ENCODE measurements around the gene CCN2.

Gene CCN2

GRCh38 chr6:131936156-131936555, 15.0 kb downstream of the CCN2 start:
- 90% methylated on average over 3 of the region's 4 CpGs for WGBS
- no peaks in the 10 kb centered on the region for H3K36me3 ChIP-seq (ENCODE audit: insufficient read depth, low read length)
- no peaks in the 10 kb centered on the region for H3K27me3 ChIP-seq (ENCODE audit: insufficient read depth, low read length)
- H3K27ac ChIP-seq (ENCODE audit: low read depth, low read length): no peak overlapping the region
- H3K9ac ChIP-seq (ENCODE audit: low read depth, low read length): no peak overlapping the region
- H3K9me3 ChIP-seq (ENCODE audit: insufficient read depth, low read depth, low read length): no peaks in the 10 kb centered on the region
- H3K4me1 ChIP-seq (ENCODE audit: insufficient read depth, low read length): peaks cover 17% of the 10 kb centered on the region
- no peak overlapping the region for H3K4me3 ChIP-seq (ENCODE audit: low read length)

GRCh38 chr6:131931063-131931750, 20.0 kb downstream of the CCN2 start:
- H3K27me3 ChIP-seq (ENCODE audit: insufficient read depth, low read length): no peaks in the 10 kb centered on the region
- no peaks in the 10 kb centered on the region for H3K9me3 ChIP-seq (ENCODE audit: insufficient read depth, low read depth, low read length)
- H3K27ac ChIP-seq (ENCODE audit: low read depth, low read length): no peak overlapping the region
- WGBS: 95% methylated on average over 2 of the region's 2 CpGs
- no peak overlapping the region for H3K4me3 ChIP-seq (ENCODE audit: low read length)
- H3K9ac ChIP-seq (ENCODE audit: low read depth, low read length): no peak overlapping the region
- H3K36me3 ChIP-seq (ENCODE audit: insufficient read depth, low read length): no peaks in the 10 kb centered on the region; the same call in 1 of the 2 replicates
- no peaks in the 10 kb centered on the region for H3K4me1 ChIP-seq (ENCODE audit: insufficient read depth, low read length)

- Histone ChIP-seq H3K27me3 (ENCODE audit: insufficient read depth, low read length) (no peaks in the 10 kb centered on the region), H3K9me3 (ENCODE audit: insufficient read depth, low read depth, low read length) (no peaks in the 10 kb centered on the region), H3K4me1 (ENCODE audit: insufficient read depth, low read length) (no peaks in the 10 kb centered on the region), H3K9ac (ENCODE audit: low read depth, low read length) (no peak overlapping the region), H3K27ac (ENCODE audit: low read depth, low read length) (no peak overlapping the region), H3K36me3 (ENCODE audit: insufficient read depth, low read length) (no peaks in the 10 kb centered on the region; the same call in 1 of the 2 replicates), H3K4me3 (ENCODE audit: low read length) (no peak overlapping the region)
- WGBS: 100% methylated on average over 1 of the region's 1 CpG
These were observed 21.2 kb downstream of the CCN2 start for GRCh38 chr6:131929976-131930375.

GRCh38 chr6:131929264-131929663, 21.9 kb downstream of the CCN2 start:
- WGBS: 92% methylated on average over 2 of the region's 2 CpGs
- H3K4me3 ChIP-seq (ENCODE audit: low read length): no peak overlapping the region
- no peaks in the 10 kb centered on the region for H3K4me1 ChIP-seq (ENCODE audit: insufficient read depth, low read length)
- H3K9me3 ChIP-seq (ENCODE audit: insufficient read depth, low read depth, low read length): no peaks in the 10 kb centered on the region
- no peaks in the 10 kb centered on the region; the same call in 1 of the 2 replicates for H3K36me3 ChIP-seq (ENCODE audit: insufficient read depth, low read length)
- no peaks in the 10 kb centered on the region for H3K27me3 ChIP-seq (ENCODE audit: insufficient read depth, low read length)
- H3K27ac ChIP-seq (ENCODE audit: low read depth, low read length): no peak overlapping the region
- no peak overlapping the region for H3K9ac ChIP-seq (ENCODE audit: low read depth, low read length)

GRCh38 chr6:131924881-131925474, 26.2 kb downstream of the CCN2 start:
- Histone ChIP-seq H3K36me3 (ENCODE audit: insufficient read depth, low read length) (no peaks in the 10 kb centered on the region; the same call in 1 of the 2 replicates), H3K9ac (ENCODE audit: low read depth, low read length) (no peak overlapping the region), H3K27me3 (ENCODE audit: insufficient read depth, low read length) (no peaks in the 10 kb centered on the region), H3K4me1 (ENCODE audit: insufficient read depth, low read length) (no peaks in the 10 kb centered on the region), H3K4me3 (ENCODE audit: low read length) (no peak overlapping the region), H3K9me3 (ENCODE audit: insufficient read depth, low read depth, low read length) (0 out of 2 replicates have a peak, but pooled peaks cover under 1% of the 10 kb centered on the region), H3K27ac (ENCODE audit: low read depth, low read length) (no peak overlapping the region)
- 93% methylated on average over 4 of the region's 4 CpGs for WGBS

GRCh38 chr6:131923356-131923755, 27.8 kb downstream of the CCN2 start:
- peaks cover 8% of the 10 kb centered on the region; the same call in 1 of the 2 replicates for H3K9me3 ChIP-seq (ENCODE audit: insufficient read depth, low read depth, low read length)
- H3K4me3 ChIP-seq (ENCODE audit: low read length): no peak overlapping the region
- H3K9ac ChIP-seq (ENCODE audit: low read depth, low read length): no peak overlapping the region
- peaks cover 9% of the 10 kb centered on the region for H3K36me3 ChIP-seq (ENCODE audit: insufficient read depth, low read length)
- H3K27ac ChIP-seq (ENCODE audit: low read depth, low read length): no peak overlapping the region
- H3K27me3 ChIP-seq (ENCODE audit: insufficient read depth, low read length): no peaks in the 10 kb centered on the region
- 31% methylated on average over 2 of the region's 2 CpGs for WGBS
- no peaks in the 10 kb centered on the region for H3K4me1 ChIP-seq (ENCODE audit: insufficient read depth, low read length)

- H3K27me3 ChIP-seq (ENCODE audit: insufficient read depth, low read length): no peaks in the 10 kb centered on the region
- peaks cover 15% of the 10 kb centered on the region; the same call in 1 of the 2 replicates for H3K9me3 ChIP-seq (ENCODE audit: insufficient read depth, low read depth, low read length)
- no peak overlapping the region for H3K27ac ChIP-seq (ENCODE audit: low read depth, low read length)
- H3K36me3 ChIP-seq (ENCODE audit: insufficient read depth, low read length): peaks cover 34% of the 10 kb centered on the region
- no peak overlapping the region for H3K9ac ChIP-seq (ENCODE audit: low read depth, low read length)
- 100% methylated on average over 3 of the region's 3 CpGs for WGBS
- H3K4me3 ChIP-seq (ENCODE audit: low read length): no peak overlapping the region
- H3K4me1 ChIP-seq (ENCODE audit: insufficient read depth, low read length): no peaks in the 10 kb centered on the region
These were observed 30.5 kb downstream of the CCN2 start for GRCh38 chr6:131920656-131921055.

GRCh38 chr6:131918650-131919355, 32.4 kb downstream of the CCN2 start:
- H3K36me3 ChIP-seq (ENCODE audit: insufficient read depth, low read length): peaks cover 53% of the 10 kb centered on the region
- H3K4me1 ChIP-seq (ENCODE audit: insufficient read depth, low read length): no peaks in the 10 kb centered on the region
- H3K27ac ChIP-seq (ENCODE audit: low read depth, low read length): no peak overlapping the region
- H3K27me3 ChIP-seq (ENCODE audit: insufficient read depth, low read length): no peaks in the 10 kb centered on the region
- 93% methylated on average over 9 of the region's 9 CpGs for WGBS
- H3K9me3 ChIP-seq (ENCODE audit: insufficient read depth, low read depth, low read length): peaks cover 18% of the 10 kb centered on the region; the same call in 1 of the 2 replicates
- H3K4me3 ChIP-seq (ENCODE audit: low read length): no peak overlapping the region
- no peak overlapping the region for H3K9ac ChIP-seq (ENCODE audit: low read depth, low read length)

- WGBS: 86% methylated on average over 6 of the region's 6 CpGs
- no peaks in the 10 kb centered on the region for H3K4me1 ChIP-seq (ENCODE audit: insufficient read depth, low read length)
- no peaks in the 10 kb centered on the region for H3K27me3 ChIP-seq (ENCODE audit: insufficient read depth, low read length)
- H3K4me3 ChIP-seq (ENCODE audit: low read length): no peak overlapping the region
- H3K27ac ChIP-seq (ENCODE audit: low read depth, low read length): no peak overlapping the region
- H3K9me3 ChIP-seq (ENCODE audit: insufficient read depth, low read depth, low read length): peaks cover 18% of the 10 kb centered on the region; the same call in 1 of the 2 replicates
- H3K9ac ChIP-seq (ENCODE audit: low read depth, low read length): no peak overlapping the region
- peaks cover 61% of the 10 kb centered on the region for H3K36me3 ChIP-seq (ENCODE audit: insufficient read depth, low read length)
These were observed 33.2 kb downstream of the CCN2 start for GRCh38 chr6:131917763-131918649.

GRCh38 chr6:131917318-131917717, 33.9 kb downstream of the CCN2 start:
- H3K9me3 ChIP-seq (ENCODE audit: insufficient read depth, low read depth, low read length): peaks cover 18% of the 10 kb centered on the region; the same call in 1 of the 2 replicates
- no peak overlapping the region for H3K9ac ChIP-seq (ENCODE audit: low read depth, low read length)
- no peak overlapping the region for H3K27ac ChIP-seq (ENCODE audit: low read depth, low read length)
- no peaks in the 10 kb centered on the region for H3K27me3 ChIP-seq (ENCODE audit: insufficient read depth, low read length)
- H3K36me3 ChIP-seq (ENCODE audit: insufficient read depth, low read length): peaks cover 67% of the 10 kb centered on the region
- 92% methylated on average over 2 of the region's 2 CpGs for WGBS
- no peaks in the 10 kb centered on the region for H3K4me1 ChIP-seq (ENCODE audit: insufficient read depth, low read length)
- H3K4me3 ChIP-seq (ENCODE audit: low read length): no peak overlapping the region
